Stimulated activated CD4-positive, alpha-beta T cell treated with anti-CD3 and anti-CD28 coated beads, TNF-alpha, amount 100 ng/mL, for 24 hours (primary cell): ENCODE data around the gene VAX1.
"Not testable (repeated sequence)": the region's sequence is repeated elsewhere in the genome, so short reads cannot be mapped to it uniquely, and the experiment has no call there.

ENCODE experiments used
- DNase-seq, 3 experiments: peaks; one replicate each; pipeline ENCODE4 v3.0.0-alpha.2; 2020; ENCODE audit warnings: low read depth in 3 of 3

VAX1 gene

DNA sequence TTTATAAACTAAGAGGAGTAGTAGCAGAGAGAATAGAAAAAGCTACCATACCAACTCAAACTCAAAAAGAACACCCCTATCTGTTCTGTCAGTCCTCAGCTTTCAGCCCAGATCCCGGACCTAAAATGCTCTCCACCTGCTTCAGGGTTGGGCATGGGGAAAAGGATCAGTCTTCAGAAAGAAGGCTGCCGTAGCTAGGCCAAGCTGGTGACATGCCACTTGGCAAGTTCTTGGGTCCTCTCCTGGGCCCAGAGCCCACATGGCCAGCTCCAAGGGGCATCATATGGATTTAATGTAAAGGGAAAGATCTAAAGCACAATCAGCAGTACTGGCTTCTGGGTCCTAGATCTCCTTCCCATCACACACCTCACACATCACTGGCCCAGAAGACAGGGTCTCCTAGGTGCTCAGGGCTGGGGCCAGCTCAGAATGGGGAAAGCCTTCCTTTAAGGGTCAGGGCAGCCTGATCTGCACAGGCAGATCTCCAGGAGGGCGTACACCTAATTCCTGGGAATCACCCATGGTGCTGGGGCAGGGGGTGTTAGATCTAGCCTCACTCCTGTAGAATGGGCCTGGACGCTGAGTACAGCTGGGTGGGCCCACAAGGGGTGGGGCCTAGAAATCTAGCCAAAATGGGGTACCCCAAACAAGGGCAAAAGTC lies 2.5 kb downstream of the VAX1 start:
- no peak for DNase-seq

- no peak for DNase-seq
Measured at GRCh38 chr10:117135026-117135372, 3.1 kb downstream of the VAX1 start.

DNA sequence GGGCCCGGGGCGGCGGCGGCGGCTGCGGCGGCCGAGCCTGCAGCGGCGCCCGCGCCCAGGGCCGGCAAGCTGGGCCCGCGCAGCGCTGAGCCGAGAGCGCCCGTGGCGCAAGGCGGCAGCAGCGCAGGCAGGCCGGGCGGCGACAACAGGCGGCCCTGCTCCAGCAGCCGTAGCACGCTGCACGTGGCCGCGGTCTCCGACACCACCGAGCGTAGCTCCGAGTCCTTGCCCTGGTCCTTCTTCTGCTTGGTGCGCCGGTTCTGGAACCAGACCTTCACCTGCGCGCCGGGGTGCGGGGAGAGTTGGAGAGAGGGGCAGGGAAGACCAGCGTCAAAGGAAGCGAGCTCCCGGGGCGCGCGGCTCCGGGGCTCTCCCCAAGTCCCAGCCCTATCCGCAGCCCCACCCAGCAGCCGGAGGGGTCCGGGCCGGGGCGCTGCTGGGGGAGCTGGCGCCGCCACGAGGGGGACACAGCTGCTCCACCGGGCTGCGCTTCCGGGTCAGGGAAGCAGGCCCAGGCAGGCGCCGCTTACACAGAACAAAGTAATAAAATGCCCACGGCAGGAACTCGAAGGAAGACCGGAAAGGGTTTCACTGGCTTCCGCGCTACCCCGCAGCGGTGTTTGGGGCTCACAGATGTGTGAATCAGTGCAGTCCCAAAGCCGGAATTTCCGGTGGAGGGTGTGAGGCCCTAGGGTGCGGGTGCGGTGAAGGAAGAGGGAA lies 3.6 kb downstream of the VAX1 start:
- no peak for DNase-seq

DNA sequence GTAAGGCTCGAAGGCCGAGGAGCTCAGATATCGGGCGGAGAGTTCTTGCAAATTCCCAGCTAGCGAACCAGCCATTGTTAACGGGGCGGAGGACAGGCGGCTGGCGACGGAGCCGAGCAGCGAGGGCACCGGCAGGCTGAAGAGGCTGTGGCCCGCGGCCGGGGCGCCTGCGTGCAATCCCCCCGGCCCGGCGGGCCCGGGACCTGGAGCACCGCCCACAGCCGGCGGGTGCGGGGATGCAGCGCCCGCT lies 4.1 kb downstream of the VAX1 start:
- no peak for DNase-seq

- no peak for DNase-seq
Measured at GRCh38 chr10:117133273-117134055, 4.6 kb downstream of the VAX1 start.

GRCh38 chr10:117132751-117133231 lies 5.3 kb downstream of the VAX1 start:
- DNase-seq = no peak

- DNase-seq = no peak
Measured at GRCh38 chr10:117131376-117132327, 6.4 kb downstream of the VAX1 start.

DNA sequence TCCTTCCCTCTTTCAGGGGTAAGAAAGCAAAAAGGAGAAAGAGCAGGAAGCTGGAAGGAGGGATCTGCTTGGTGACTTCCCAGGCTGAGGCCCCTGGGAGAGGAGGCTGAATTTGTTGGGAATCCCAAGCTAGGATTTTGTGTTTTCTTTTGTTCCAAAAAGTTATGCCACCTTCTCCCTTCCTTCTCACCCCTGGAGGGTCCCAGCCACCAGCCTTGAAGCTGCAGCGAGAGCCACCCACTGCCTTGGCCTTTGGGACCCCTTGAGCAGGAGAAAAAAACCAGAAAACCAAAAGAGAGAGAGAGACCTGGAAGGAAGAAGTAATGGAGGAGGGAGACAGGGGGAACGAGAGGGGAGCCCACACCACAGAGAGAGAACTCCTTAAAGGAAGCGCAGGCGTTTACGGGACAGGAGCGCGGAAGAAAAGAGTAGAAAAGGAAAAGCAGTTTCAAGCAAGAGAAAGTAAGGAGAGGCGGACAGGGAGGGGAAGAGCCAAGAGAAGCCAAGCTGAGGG lies 7.2 kb downstream of the VAX1 start:
- DNase-seq = no peak

- no peak for DNase-seq
Measured at GRCh38 chr10:117130346-117130745, 7.7 kb downstream of the VAX1 start.

GRCh38 chr10:117126645-117127044 lies 11.4 kb downstream of the VAX1 start:
- DNase-seq = not testable (repeated sequence)

GRCh38 chr10:117126034-117126433 lies 12.0 kb downstream of the VAX1 start:
- DNase-seq = no peak

GRCh38 chr10:117112220-117112619 lies 25.9 kb downstream of the VAX1 start:
- DNase-seq = no peak

DNA sequence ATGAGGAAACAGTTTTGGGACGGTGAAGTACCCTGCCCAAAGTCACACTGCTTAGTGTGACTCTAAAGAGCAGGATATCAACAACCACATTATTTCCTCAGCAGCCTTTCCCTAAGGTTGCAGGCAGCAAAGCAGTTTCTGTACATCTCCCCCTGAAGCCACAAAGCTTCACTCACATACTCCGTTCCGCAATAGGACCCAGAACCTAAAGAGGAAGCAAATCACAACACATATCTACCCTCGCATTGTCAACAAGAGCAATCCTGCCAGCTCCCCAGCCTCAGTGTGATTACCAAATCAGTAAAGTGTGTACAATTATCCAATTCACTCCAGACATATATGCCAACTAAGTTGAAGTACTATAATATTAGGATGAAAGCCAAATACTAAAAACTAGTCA lies 30.8 kb downstream of the VAX1 start:
- no peak for DNase-seq

GRCh38 chr10:117096599-117097201 lies 41.4 kb downstream of the VAX1 start:
- no peak for DNase-seq

- DNase-seq = no peak
Measured at GRCh38 chr10:117094856-117095255, 43.2 kb downstream of the VAX1 start.

DNA sequence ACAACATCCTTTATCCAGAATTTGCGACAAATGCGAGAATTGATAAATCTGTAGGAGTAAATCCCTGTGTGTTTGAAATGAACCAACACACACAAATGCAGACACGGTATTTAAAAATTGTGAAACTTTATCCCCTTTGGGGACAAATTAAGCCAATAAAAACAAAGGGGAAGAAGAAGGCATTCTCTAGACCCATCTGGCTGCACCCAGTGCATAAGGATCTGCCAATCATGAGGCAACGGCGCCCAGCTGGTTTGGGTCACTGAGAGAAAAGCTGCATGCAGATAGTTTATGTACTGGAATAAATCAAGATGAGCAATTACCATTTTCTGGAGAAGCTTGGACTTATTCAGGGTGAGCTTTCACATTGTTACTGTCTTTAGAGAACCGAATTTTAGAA lies 45.7 kb downstream of the VAX1 start:
- DNase-seq = no peak

GRCh38 chr10:117090834-117091233 lies 47.2 kb downstream of the VAX1 start:
- DNase-seq = no peak

DNA sequence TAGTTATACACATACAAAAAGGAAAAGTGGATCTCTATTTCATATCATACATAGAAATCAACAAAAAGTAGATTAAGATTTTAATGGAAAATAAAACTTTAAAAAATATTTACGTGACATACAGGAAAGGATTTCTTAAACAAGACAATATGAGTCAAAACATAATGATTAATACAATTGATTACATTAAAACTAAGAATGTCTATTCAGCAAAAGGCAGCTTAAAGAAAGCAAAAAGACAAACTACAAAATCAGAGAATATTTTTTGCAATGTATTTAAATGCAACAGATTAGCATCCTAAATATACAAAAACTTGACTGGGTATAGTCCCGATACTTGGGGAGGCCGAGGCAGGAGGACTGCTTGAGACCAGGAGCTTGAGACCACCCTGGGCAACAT lies 50.5 kb downstream of the VAX1 start:
- DNase-seq = no peak

GRCh38 chr10:117086546-117086945 lies 51.5 kb downstream of the VAX1 start:
- DNase-seq = no peak

- not testable (repeated sequence) for DNase-seq
Measured at GRCh38 chr10:117084421-117085246, 53.4 kb downstream of the VAX1 start.
